HAP-1 (cell line): ENCODE data around the gene LBH.

Experiments used
- DNase-seq, 2 experiments: peaks; one replicate each; pipeline ENCODE4 v3.0.0-alpha.2; 2016 to 2020; ENCODE audit warnings: low spot score in 2 of 2
- H3K27me3 ChIP-seq: fragments of 250-450 bp; sonication (Bioruptor Pico); 2 replicates; pipeline ENCODE4 v1.5.1; 2020; ENCODE audit warnings: low read depth, mild to moderate bottlenecking, moderate library complexity
- H3K36me3 ChIP-seq: fragments of 250-450 bp; sonication (Bioruptor Pico); replicated peaks from 2 replicates; pipeline ENCODE4 v1.5.1; 2020; ENCODE audit warnings: mild to moderate bottlenecking
- H3K4me1 ChIP-seq: fragments of 250-450 bp; sonication (Bioruptor Pico); 2 replicates; pipeline ENCODE4 v1.5.1; 2020; ENCODE audit warnings: mild to moderate bottlenecking
- H3K4me3 ChIP-seq: fragments of 250-450 bp; sonication (Bioruptor Pico); 2 replicates; pipeline ENCODE4 v1.5.1; 2020; ENCODE audit warnings: mild to moderate bottlenecking, moderate library complexity
- H3K9me3 ChIP-seq: fragments of 250-450 bp; sonication (Bioruptor Pico); 2 replicates; pipeline ENCODE4 v1.5.1; 2020; ENCODE audit warnings: mild to moderate bottlenecking, moderate library complexity
- in situ Hi-C: fragments of 300-500 bp; cut with MboI; formaldehyde crosslinking; loops from 3 replicates; pipeline ENCODE4 v1.14.3; 2020; ENCODE audit warnings: low sequenced_read_pairs, inconsistent platforms, mixed read lengths

Gene LBH

DNA sequence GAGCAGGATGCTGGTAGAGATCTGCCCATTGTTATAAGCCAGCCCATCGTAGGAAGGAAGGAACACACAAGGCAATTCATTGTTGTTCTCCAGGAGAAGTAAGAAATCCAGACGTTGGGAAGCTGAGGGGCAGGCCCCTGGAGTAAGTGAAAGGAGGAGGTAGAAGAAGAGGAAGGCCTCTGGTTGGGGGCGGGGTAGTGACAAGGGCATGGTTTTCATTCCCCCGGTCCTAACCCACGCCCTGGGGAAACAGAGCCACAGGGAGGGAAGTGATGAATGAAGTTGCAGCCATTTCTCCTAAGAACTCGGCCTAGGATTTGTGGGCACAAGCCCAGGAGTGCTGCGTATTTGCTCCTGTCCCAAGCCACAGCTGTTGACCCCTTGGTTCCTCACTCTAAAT is 18.0 kb downstream of the LBH start:
- Histone ChIP-seq H3K36me3 (peaks cover 16% of the 10 kb centered on the region; the same call in 1 of the 2 replicates), H3K9me3 (no peaks in the 10 kb centered on the region)
- in situ Hi-C loops, result no loop called here

DNA sequence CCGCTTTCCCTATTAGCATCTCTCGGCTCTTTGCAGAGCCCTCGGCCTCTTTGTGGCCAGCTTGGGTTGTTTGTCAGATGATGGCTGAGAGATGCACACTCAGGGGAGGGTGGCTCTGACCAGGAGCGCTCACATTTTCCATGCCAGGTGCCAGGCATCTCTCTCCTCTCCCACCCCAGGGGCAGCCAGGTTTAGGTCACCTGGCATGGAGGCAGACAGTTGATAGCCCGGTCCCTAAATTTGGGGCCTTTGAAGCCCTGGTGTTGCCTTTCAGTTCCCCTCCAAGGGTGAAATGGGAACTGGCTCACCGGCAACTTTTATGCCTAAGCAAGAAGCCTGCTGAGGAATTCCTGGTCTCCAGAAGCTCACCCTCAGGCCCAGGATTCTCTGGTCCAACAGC is 19.1 kb downstream of the LBH start:
- in situ Hi-C loops, result no loop called here
- DNase-seq, result no peak
- Histone ChIP-seq H3K4me3 (no peak overlapping the region), H3K36me3 (peaks cover 20% of the 10 kb centered on the region; the same call in 1 of the 2 replicates), H3K27me3 (no peaks in the 10 kb centered on the region), H3K4me1 (peaks cover 34% of the 10 kb centered on the region), H3K9me3 (no peaks in the 10 kb centered on the region)

More for the DNA sequence above, 18.0 kb downstream of the LBH start:
- Histone ChIP-seq H3K4me3 (no peak overlapping the region), H3K27me3 (no peaks in the 10 kb centered on the region), H3K4me1 (peaks cover 32% of the 10 kb centered on the region)
- no peak for DNase-seq

DNA sequence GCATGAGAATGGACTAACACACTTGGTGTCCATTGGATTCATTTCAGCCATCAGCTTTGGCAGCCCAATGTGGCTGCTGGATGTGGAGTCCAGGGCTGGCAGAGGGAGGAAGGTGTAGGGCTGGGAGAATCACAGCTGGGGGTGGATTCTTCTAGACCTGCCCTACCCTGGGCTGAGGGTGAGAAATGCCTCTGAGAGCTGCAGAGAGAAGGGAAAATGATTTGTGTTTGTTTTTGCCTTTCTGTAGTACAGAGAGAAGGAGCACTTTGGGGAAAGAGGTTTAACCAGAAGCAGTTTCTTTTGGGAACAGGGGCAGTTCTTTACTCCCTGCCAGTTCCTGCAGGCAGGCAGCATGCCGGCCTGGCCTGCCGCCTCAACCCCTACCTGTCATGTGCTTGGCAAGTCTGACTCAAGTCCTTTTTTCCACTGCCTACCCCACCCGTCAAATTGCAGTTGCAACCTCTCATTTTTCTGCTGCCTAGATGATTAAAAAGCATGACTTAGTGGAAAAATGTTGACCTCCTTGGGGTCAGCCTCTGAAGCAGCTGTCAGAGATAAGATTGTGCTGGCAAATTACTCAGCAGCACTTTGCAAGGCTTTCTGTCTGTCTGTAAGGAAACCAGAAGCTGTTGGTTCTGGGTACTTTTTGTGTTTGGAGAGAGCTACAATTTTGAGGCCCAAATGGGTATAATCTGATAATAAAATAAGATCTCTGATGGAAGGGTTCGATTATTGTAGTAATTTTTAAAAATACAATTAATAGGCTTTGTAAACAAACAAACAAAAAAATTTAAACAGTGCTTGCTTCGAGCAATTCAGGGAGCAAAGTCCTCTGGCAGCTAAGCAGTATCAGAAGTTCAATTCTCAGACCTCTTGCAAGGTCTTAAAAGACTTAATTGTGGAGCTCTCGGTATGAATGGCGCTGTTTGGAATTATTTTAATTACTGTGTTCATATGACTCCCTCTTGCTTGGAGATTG is 21.7 kb downstream of the LBH start:
- DNase-seq, result no peak
- H3K4me1 ChIP-seq, result peaks cover 32% of the 10 kb centered on the region
- in situ Hi-C loops, result no loop called here
- H3K4me3 ChIP-seq, result no peak overlapping the region
- H3K36me3 ChIP-seq, result peaks cover 35% of the 10 kb centered on the region
- no peaks in the 10 kb centered on the region for H3K9me3 ChIP-seq
- no peaks in the 10 kb centered on the region for H3K27me3 ChIP-seq

DNA sequence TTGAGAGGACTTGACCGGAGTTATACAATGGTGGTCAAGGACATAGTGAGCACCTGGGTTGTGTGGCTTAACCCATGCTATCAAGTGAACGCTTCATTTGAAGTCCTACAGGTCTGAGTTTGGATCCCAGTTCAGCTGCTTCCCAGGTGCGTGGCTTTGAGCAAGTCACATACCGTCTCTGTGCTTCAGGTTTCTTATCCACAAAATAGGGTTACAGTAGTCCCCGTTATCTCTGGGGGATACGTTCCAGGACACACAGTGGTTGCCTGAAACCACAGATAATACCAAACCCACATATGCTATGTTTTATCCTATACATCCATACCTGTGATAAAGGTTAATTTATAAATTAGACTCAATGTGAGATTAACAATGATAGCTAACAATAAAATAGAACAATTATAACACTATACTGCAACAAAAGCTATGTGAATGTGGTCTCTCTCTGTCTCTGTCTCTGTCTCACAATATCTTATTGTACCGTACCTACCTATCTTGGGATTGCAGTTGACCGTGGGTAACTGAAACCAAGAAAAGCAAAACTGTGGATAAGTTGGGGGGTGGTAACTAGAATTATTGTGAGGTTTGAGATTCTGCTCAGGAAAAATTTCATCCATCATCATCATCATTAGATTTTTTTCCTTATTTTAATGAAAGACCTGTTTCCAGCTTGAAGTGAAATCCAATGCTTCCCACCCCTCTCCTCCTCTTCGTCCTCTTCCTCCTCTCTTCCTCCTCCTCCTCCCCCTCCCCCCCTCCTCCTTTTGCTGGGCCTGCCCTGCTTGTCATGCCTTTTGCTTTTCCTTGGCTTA is 22.7 kb downstream of the LBH start:
- in situ Hi-C loops, result no loop called here
- H3K27me3 ChIP-seq, result no peaks in the 10 kb centered on the region
- DNase-seq, result no peak
- no peaks in the 10 kb centered on the region for H3K9me3 ChIP-seq
- peaks cover 45% of the 10 kb centered on the region for H3K36me3 ChIP-seq
- H3K4me3 ChIP-seq, result no peak overlapping the region
- H3K4me1 ChIP-seq, result peaks cover 32% of the 10 kb centered on the region

DNA sequence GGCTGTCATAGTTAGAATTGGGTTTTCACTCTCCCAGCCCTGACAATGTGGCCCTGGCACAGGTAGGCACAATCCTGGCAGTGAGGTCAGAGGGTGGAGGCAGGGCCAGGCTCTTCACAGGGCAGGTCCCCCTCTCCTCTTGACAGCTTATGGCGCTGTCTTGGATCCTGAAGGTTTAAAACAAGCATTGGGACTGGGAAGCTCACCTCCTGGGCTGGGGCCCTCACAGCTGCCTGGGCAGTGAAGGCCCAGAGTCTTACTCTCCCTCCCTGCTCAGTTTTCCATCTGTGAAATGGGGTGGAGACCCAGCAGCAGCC is 23.3 kb downstream of the LBH start:
- no peaks in the 10 kb centered on the region for H3K9me3 ChIP-seq
- peaks cover 46% of the 10 kb centered on the region for H3K36me3 ChIP-seq
- H3K27me3 ChIP-seq, result no peaks in the 10 kb centered on the region
- DNase-seq, result no peak
- no peak overlapping the region for H3K4me3 ChIP-seq
- H3K4me1 ChIP-seq, result peaks cover 32% of the 10 kb centered on the region
- in situ Hi-C loops, result no loop called here

DNA sequence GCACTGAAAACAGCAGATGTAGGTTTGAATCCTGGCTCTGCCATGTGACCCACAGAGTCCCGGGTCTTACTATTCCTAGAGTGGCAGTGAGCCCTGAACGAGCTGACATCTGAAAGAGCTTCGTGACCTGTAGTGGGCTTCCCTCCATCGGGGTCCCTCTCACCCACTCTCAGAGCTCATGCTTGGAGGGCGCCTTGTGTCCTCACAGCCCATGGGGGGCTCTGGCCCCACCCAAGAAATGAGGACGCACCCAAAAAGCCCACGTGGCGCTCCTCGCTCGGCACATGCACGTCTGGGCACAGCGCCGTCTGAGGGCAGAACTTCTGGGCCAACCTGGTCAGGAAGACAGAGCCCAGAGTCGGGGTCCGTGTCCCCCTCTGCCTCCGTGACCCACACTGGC is 23.7 kb downstream of the LBH start:
- H3K4me1 ChIP-seq, result peaks cover 32% of the 10 kb centered on the region
- H3K9me3 ChIP-seq, result no peaks in the 10 kb centered on the region
- H3K36me3 ChIP-seq, result peaks cover 47% of the 10 kb centered on the region
- H3K4me3 ChIP-seq, result no peak overlapping the region
- no peaks in the 10 kb centered on the region for H3K27me3 ChIP-seq
- no peak for DNase-seq
- in situ Hi-C loops, result no loop called here

DNA sequence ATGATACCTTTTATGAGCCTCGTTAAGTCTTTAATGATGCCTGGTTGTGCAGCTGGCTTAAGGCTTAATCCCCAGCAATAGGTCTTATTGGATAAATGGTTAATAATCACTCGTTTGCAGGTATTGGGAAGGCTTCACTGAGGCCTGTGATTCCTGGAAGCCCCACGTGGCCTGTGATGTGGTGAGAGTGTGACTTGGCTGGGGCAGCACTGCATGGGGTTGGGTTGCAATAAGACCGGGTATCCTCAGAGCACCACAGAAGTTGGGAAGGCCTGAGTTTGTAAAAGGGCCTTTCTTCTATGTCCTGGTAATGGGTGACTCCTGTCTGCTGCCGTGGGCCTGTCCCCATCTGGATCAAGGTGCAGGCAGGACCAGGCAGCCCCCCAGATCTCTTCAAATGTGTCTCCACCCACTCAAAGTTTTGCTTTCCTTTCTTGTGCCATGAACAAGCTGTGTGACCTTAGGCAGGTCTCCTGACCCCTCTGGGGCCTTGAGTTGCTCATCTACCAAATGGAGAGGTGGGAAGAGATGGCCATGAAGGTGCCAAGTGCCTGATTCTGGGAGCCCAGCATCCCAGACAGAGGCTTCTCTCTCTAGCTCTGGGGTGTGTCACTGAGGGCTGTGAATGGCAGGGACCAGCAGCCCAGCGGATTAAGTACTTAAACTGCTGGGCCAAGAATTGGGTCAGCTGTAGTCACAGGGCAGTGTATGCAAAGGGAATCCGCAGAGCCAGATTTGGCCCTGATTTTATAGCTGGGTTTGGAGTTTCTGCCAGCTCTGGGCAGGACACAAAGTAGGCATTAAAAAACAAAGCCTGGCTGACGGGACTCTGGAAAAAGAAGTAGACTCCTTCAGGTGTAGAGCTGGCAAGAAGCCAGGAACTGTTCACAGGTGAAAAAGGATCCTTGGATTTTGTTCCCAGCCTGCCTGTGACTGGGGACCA is 24.4 kb downstream of the LBH start:
- H3K4me3 ChIP-seq, result no peak overlapping the region
- H3K36me3 ChIP-seq, result peaks cover 48% of the 10 kb centered on the region
- DNase-seq, result peak; percentile 67 to 76
- H3K27me3 ChIP-seq, result no peaks in the 10 kb centered on the region
- in situ Hi-C loops, result no loop called here
- H3K9me3 ChIP-seq, result no peaks in the 10 kb centered on the region
- H3K4me1 ChIP-seq, result peaks cover 32% of the 10 kb centered on the region

DNA sequence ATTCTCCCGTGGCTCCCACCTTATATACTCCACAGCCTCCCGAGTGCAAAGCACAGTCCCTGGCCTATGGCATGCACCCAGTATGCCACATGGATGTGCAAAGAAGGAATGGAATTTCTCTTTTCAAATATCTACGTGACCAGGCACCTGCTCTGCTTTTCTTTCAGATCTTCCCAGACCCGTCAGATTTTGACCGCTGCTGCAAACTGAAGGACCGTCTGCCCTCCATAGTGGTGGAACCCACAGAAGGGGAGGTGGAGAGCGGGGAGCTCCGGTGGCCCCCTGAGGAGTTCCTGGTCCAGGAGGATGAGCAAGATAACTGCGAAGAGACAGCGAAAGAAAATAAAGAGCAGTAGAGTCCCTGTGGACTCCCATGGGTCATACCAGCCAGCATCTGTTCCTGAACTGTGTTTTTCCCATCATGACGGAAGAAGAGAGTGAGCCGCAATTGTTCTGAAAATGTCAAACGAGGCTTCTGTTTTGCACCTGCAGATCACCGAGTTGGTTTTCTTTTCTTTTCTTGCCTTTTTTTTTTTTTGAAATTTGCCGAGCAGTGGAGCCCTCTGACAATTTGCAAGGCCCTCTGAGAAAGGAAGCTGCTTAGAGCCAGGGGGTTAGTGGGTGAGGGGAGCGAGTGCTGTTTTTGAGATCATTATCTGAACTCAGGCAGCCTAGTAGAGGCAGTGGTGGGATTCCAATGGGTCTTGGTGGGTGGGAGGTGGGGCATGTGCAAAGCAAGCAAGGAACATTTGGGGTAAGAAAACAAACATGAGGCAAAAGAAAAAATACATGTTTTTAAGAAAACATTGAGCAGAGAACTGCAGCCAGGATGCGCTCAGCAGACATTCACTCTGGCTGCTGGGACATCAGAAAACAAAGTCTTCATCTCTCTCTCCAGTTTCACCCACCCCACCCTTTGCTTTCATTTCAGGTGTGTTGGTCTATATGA is 26.2 kb downstream of the LBH start:
- Histone ChIP-seq H3K4me3 (no peak overlapping the region), H3K36me3 (peaks cover 44% of the 10 kb centered on the region), H3K4me1 (peaks cover 25% of the 10 kb centered on the region), H3K27me3 (no peaks in the 10 kb centered on the region), H3K9me3 (no peaks in the 10 kb centered on the region)
- no peak for DNase-seq
- in situ Hi-C loops, result no loop called here

DNA sequence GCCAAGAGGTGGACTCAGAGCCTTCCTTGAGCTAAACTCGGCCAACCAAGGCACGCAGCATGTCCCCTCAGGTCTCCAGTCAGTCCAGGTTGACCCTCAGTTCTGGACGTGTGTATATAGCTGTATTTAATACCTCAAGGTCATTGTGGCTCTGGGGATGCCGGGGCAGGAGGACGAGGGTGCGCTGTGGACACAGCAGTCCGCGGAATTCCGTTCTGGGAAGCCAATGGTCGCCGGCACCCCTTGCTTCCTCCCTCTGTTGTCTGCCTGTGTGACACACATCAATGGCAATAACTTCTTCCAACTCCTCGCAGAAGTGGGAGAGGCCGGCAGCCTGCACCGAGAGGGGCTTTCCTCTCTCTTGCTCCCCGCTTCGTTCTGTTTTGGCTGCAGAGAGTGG is 27.7 kb downstream of the LBH start:
- Histone ChIP-seq H3K4me3 (no peak overlapping the region), H3K4me1 (peaks cover 13% of the 10 kb centered on the region), H3K9me3 (no peaks in the 10 kb centered on the region), H3K36me3 (peaks cover 44% of the 10 kb centered on the region), H3K27me3 (no peaks in the 10 kb centered on the region)
- no peak for DNase-seq
- in situ Hi-C loops, result no loop called here

DNA sequence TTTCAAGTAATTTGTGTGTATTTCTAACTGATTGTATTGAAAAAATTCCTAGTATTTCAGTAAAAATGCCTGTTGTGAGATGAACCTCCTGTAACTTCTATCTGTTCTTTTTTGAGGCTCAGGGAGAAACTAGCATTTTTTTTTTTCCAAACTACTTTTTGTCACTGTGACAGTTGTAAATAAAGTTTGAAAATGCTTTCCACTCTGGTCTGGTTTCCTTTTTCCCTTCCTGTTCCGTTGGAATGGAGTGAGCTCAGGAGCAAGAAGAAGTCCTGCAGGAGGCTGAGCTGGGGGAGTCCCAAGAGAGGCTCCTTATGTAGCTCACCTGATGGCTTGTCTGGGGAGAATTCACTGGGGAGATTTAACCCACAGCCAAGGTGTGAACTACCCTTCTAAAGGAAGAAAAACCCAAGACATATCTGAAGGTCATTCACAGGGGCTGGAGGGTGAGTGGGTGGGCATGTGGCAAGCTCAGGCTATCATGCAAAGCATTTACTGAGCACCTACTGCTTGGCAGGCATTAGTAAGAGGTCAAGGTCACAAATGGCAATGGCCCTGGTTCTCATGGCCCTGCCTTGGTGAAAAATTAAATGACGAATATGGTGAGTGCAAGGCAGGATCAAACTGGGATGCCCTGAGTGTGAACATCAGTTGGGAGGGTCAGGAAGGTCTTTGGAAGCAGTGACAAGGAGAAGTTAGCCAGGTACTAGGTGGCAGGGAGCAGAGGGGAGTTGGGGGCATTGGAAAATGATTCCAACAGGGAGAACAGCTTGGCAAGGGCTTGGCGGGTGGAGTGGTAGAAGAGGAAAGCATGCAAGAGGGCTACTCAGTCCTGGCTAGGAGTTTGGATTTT is 28.7 kb downstream of the LBH start:
- no peak overlapping the region for H3K4me3 ChIP-seq
- no peak for DNase-seq
- in situ Hi-C loops, result no loop called here

DNA sequence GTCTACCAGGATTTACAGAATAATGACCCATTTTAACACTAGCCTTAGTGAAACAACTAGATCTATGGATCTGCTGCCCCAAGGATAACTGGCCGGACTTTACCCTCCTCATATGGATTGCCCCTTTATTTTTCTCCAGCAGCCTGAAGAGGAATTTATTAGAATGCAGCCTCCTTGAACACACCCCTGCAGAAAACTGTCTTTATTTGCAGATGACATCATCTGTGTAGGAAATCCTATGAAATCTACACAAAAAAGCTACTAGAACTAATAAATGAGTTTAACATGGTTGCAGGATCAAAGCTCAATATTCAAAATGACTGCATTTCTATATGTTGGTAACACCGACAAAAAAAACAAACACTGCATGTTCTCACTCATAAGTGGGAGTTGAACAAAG is 29.6 kb downstream of the LBH start:
- Histone ChIP-seq H3K4me1 (no peaks in the 10 kb centered on the region; the same call in 1 of the 2 replicates), H3K9me3 (no peaks in the 10 kb centered on the region), H3K36me3 (peaks cover 36% of the 10 kb centered on the region), H3K4me3 (no peak overlapping the region), H3K27me3 (no peaks in the 10 kb centered on the region)
- no peak for DNase-seq
- in situ Hi-C loops, result no loop called here

More for the DNA sequence above, 28.7 kb downstream of the LBH start:
- peaks cover 8% of the 10 kb centered on the region for H3K4me1 ChIP-seq
- peaks cover 41% of the 10 kb centered on the region for H3K36me3 ChIP-seq
- no peaks in the 10 kb centered on the region for H3K27me3 ChIP-seq
- no peaks in the 10 kb centered on the region for H3K9me3 ChIP-seq

DNA sequence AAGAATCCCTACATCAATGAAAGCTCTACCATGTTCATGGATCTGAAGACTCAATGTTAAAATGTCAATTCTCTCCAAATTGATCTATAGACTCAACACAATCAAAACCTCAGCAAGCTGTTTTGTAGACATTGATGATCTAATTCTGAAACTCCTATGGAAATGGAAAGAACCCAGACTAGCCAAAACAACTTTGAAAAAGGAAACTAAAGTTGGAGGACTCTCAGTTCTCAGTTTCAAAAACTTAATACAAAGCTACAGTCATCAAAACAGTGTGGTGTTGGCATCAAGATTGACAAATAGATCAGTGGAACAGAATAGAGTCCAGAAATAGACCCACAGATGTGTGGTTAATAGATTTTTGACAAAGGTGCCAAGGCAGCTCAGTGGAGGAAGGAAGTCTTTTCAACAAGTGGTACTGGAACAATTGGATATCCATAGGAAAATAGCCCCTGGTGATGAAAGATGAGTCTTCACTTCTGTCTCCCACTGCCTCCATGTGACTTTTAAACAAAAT is 30.4 kb downstream of the LBH start:
- in situ Hi-C loops, result no loop called here
- DNase-seq, result no peak

More for the DNA sequence above, 30.4 kb downstream of the LBH start:
- Histone ChIP-seq H3K9me3 (no peaks in the 10 kb centered on the region), H3K36me3 (peaks cover 30% of the 10 kb centered on the region), H3K4me1 (no peaks in the 10 kb centered on the region), H3K4me3 (no peak overlapping the region), H3K27me3 (no peaks in the 10 kb centered on the region)
